GM12872 (cell line): ENCODE results near the gene NPAS2.

Source experiments
- CTCF ChIP-seq: IDR thresholded peaks from 3 replicates; pipeline ENCODE4 v1.5.1; 2011; ENCODE audit warnings: low read depth, mild to moderate bottlenecking, low read length, moderate library complexity; ENCODE audit not compliant: insufficient read depth

The NPAS2 gene

DNA sequence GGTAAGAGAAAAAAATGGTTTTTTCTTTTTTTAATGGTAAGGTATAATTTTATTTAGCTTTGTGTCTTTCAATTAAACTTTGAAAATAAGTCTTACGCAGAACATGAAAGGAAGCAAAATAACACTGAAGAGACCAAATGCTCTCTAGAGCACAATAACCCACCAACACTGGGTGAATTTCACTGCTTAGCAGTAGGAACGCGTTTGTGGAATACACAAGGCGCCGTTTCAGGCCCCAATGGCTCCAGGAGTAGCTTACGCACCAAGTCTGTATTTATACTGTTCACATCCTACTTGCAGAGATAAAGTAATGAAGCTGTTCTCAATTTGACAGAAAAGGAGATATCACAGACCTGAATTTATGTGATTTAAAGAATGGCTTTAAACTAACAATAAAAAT, 205.6 kb downstream of the NPAS2 start:
- TF ChIP-seq CTCF, result no peak

DNA sequence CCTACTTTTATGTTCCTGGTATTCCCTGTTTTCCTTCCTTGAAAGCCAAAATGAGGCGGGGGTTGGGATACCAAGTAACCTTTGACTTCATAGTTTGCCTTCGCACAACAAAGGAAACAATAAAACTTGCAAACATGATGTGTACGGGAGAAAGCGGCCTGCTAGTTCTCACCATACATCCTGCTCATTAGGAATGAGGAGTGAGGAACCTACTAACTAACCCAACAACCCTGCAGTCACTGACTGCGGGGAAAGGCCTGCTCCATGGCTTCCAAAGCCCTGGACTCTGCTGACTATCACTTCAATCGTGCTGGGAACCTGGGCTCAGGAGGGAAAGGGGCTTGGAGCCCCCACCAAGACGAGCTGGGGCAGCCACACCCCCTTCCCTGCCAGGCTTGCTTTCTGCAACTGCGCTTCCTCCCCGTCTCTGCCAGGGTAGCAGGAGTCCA, 206.3 kb downstream of the NPAS2 start:
- TF ChIP-seq CTCF, result no peak

DNA sequence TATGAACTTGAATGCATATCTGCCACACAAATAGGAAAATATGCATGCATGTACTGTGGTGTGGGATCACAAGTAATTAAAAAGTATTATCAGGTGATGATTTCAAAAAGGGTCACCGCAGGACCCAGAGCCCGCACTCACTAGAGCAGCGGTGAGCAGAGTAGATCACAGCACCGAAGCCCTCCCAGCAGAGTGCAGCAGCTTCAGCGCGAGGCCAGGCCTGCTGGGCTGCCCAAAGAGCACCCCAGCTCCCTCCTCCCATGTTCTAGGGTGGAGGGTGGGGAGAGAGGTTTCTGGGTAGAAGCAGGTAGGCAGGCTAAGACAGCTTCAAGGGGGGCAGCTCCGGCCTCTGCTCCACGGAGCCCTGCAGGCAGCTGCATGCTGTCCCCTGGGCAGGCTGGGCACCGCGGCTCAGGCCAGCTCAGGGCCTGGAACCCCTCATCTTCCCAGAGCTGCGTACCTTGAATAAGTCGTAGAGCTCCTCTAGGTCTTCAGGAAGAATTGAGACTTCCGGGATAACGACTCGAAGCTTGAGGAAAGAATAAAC, 207.1 kb downstream of the NPAS2 start:
- no peak for TF ChIP-seq CTCF

DNA sequence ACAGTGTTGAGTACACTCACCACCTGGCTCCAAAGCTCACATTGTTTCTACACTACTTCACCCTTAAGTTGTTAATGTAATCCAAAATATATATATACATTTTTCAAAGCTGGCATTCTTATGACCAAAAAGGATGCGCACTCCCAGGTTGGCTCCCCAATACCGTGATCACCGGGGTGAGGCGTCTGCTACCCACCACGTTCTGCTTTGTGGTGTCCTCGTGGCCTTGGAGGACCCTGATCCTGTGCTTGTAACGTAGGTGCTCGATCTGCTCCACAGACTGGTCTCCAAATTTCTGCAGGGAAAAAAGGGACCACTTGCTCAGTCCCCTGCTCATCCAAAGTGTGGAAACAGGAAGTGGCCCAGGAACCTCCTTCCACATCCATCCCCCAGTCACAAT, 207.9 kb downstream of the NPAS2 start:
- TF ChIP-seq CTCF, result no peak

DNA sequence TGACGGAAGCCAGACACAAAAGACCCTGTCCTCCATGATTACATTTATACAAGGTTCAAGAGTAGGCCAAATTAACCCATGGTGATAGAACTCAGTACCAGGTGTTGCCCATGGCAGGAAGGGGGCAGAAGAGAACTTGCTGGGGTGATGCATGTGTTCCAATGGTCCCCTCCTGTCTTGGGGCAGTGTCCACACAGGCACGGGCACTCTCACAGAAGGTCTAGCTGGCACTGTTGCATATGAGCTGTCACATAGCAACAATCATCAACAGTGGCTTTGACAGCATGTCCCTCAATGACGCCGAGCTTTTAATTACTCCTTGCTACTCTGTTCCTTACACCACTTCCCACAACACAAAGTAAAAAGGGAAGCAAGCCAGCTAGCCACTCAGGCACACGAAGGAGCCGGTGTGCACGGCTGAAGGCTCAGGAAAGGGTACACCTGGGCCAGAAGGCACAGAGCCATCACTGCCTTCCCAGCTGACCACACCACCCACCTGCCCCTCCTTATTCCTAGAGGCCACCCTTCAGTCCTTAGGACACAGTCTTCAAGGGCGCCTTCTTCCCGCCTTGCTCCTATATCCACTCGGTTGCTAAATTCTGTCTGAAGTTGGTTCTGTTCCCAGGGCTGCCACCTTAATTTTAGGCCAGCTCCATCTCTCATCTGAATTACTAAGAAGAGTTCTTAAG, 211.1 kb downstream of the NPAS2 start:
- no peak for TF ChIP-seq CTCF

GRCh38 chr2:101032084-101032776, 212.3 kb downstream of the NPAS2 start:
- TF ChIP-seq CTCF, result no peak

GRCh38 chr2:101036562-101036961, 216.6 kb downstream of the NPAS2 start:
- peak; percentile 44; the same call in 1 of the 3 replicates for TF ChIP-seq CTCF
